GM12801 (cell line): ENCODE results near the gene GPHN.

ENCODE experiments used
- TF ChIP-seq, protein P1 (sequence below): IDR thresholded peaks from one replicate; pipeline ENCODE4 v1.5.1; 2011; ENCODE audit warnings: control low read depth; ENCODE audit not compliant: insufficient read length; ENCODE audit errors: extremely low read depth

Gene GPHN

GRCh38 chr14:66827182-66827581, 319.2 kb downstream of the GPHN start:
- TF ChIP-seq, protein P1, sequence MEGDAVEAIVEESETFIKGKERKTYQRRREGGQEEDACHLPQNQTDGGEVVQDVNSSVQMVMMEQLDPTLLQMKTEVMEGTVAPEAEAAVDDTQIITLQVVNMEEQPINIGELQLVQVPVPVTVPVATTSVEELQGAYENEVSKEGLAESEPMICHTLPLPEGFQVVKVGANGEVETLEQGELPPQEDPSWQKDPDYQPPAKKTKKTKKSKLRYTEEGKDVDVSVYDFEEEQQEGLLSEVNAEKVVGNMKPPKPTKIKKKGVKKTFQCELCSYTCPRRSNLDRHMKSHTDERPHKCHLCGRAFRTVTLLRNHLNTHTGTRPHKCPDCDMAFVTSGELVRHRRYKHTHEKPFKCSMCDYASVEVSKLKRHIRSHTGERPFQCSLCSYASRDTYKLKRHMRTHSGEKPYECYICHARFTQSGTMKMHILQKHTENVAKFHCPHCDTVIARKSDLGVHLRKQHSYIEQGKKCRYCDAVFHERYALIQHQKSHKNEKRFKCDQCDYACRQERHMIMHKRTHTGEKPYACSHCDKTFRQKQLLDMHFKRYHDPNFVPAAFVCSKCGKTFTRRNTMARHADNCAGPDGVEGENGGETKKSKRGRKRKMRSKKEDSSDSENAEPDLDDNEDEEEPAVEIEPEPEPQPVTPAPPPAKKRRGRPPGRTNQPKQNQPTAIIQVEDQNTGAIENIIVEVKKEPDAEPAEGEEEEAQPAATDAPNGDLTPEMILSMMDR: no peak

DNA sequence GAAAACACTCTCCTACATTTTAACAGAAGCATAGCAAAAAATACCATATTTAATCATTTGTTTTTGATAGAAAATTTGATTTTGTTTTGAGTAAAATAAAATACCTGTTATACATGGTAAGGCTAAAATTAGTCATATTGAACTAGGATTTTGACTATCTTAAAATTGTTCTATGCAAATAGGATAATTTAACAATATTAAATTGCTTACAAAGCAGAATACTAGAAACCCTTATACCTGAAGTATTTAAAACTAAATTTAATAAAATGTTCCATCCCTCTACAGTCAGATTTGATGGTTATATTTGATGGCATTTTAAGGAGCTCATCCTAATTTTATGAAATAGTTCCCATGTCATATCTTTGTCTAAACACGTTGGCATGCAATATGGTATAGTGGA, 323.2 kb downstream of the GPHN start:
- TF ChIP-seq, protein P1: no peak

- TF ChIP-seq, protein P1: no peak
These were observed 325.9 kb downstream of the GPHN start for GRCh38 chr14:66833816-66834215.

DNA sequence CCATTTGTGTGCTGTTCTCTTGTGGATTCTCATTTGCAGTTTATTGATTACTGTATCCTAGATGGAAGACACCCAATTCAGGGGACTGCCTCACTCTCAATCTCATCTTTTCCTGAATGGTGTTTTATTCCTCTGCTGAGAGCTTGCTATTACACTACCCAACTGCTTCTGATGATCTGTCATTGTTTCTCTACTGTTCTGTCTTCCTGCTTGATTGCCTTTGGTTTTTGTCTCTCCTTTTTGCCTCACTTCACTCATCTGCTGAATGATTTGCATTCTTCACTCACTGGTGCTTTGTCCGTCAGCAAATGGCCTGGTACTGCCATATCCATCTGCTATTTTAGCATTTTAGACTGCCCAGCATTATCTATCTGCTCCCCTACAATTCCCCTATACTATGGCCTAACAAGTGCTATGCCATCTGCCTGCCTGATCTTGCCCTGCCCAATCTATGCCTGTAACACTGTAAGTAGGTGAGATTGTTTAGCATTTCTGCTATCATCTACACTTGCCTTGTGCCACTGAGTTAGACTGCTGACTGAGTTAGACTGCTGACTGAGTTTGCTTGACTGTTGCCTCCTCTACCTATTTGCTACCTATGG, 335.1 kb downstream of the GPHN start:
- TF ChIP-seq, protein P1: no peak

DNA sequence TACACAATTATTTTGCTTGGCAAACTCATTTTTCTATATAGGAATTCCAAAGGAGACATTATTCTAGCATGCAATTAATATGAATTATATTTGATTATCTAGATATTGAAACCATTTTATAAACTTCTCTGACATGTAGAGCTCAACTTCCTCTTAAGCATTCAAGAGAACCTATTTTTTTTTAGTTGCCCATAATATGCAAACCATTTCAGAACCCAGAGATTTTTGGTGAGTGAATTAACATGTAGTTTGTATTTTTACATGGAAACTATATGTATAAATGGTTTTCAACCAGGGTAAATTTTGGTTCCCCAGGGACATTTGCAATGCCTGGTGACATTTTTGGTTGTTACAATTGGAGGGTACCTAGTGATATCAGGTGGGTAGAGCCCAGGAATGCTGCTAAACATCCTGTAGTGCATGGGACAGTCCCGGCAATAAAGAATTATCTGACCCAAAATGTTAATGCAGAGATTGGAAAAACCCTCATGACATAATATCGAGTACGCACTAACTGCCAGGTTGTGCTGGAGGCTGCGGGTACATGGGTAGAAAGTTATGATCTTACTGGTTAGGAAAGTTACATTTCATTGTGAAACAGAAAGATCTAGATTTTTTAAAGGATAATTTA, 342.4 kb downstream of the GPHN start:
- TF ChIP-seq, protein P1: no peak

GRCh38 chr14:66853311-66853710, 345.4 kb downstream of the GPHN start:
- TF ChIP-seq, protein P1: no peak

DNA sequence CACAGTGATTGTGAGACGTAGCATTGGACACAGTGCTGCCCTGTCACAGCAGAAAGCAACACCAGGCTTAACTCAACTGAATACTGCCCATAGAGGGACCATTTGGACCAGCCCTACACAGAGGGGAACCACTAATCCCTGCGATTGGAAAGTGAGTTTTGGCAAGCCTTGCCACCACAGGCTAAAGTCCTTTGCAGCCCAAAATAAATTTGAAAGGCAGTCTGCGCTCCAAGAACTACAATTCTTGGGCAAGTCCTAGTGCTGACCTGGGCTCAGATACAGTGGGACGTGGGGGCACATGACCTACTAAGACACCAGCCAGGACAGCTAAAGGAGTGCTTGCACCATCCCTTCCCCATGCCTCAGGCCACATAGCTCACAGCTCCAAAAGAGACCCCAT, 349.9 kb downstream of the GPHN start:
- TF ChIP-seq, protein P1: no peak
